Skeletal muscle satellite cell (primary cell): ENCODE data around the gene GPR157.
"Not testable (repeated sequence)": the region's sequence is repeated elsewhere in the genome, so short reads cannot be mapped to it uniquely, and the experiment has no call there.

Source experiments
- H3K27me3 ChIP-seq: 2 replicates; pipeline ENCODE4 v1.7.0; 2013; ENCODE audit warnings: low read length; ENCODE audit not compliant: control insufficient read depth, insufficient read depth
- H3K36me3 ChIP-seq: 2 replicates; pipeline ENCODE4 v1.7.0; 2013; ENCODE audit warnings: mild to moderate bottlenecking, control low read depth, low read length; ENCODE audit not compliant: insufficient read depth
- H3K4me1 ChIP-seq: 2 replicates; pipeline ENCODE4 v1.7.0; 2013; ENCODE audit warnings: low read length; ENCODE audit not compliant: control insufficient read depth, insufficient read depth
- H3K4me2 ChIP-seq: 2 replicates; pipeline ENCODE4 v1.7.0; 2013; ENCODE audit warnings: mild to moderate bottlenecking, low read length
- H3K4me3 ChIP-seq: 2 replicates; pipeline ENCODE4 v1.7.0; 2013; ENCODE audit warnings: low read length
- H3K9ac ChIP-seq: 2 replicates; pipeline ENCODE4 v1.7.0; 2013; ENCODE audit warnings: mild to moderate bottlenecking, low read depth, low read length, moderate library complexity
- H3K9me3 ChIP-seq: replicated peaks from 2 replicates; pipeline ENCODE4 v1.7.0; 2013; ENCODE audit warnings: mild to moderate bottlenecking, control low read depth, low read length

The GPR157 gene

DNA sequence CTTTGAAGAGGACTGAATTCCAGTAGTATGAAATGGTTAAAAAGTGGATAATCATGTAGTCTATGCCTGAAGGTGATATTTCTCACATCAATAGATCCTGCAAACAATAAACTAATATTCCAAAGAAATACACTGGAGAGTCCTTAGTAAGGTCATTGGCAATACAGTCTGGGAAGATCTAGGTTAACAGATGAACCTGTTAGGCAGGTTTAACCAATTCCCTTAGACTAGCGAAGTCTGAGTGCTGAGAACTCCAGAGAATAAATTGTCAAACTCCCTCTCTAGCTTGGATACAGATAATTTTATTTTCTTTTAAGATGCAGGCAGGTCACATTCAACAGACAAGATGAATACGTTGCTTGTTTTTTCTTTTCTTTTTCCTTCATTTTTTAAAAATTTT is 2.4 kb downstream of the GPR157 start:
- H3K9me3 ChIP-seq: no peaks in the 10 kb centered on the region
- H3K9ac ChIP-seq: no peak overlapping the region
- H3K27me3 ChIP-seq: no peaks in the 10 kb centered on the region
- no peak overlapping the region for H3K4me2 ChIP-seq
- H3K4me3 ChIP-seq: no peak overlapping the region
- no peaks in the 10 kb centered on the region for H3K36me3 ChIP-seq
- peaks cover 20% of the 10 kb centered on the region for H3K4me1 ChIP-seq

DNA sequence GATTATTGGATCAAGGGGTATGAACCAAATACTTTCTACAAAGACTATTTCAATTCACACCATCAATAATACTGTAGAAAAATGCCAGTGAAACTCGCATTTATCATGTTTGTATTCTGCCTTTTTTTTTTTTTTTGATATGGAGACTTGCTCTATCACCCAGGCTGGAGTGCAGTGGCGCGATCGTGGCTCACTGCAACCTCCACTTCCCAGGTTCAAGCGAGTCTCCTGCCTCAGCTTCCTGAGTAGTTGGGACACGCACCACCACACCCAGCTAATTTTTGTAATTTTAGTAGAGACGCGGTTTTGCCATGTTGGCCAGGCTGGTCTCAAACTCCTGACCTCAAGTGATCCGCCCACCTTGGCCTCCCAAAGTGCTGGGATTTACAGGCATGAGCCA is 3.1 kb downstream of the GPR157 start:
- not testable (repeated sequence) for H3K9ac ChIP-seq, H3K4me3 ChIP-seq, H3K36me3 ChIP-seq, H3K27me3 ChIP-seq, H3K4me2 ChIP-seq, H3K9me3 ChIP-seq
- peaks cover 20% of the 10 kb centered on the region for H3K4me1 ChIP-seq

DNA sequence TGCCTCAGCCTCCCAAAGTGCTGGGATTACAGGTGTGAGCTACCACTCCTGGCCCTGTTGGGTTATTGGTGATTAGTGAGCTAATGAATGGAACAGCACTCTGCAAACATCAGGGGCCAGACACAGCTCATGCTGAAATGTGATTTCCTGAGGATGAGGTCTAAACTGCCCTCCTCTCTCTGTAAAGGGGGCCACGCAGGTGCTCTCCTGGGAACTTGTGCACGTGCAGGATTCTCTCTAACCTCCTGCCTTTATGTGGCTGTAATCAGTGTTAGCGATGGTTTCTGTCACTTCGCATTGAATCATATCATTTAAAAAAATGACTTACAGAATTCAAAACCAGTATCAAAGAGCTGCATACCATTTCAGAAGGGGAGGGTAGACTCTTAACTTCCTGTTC is 3.6 kb downstream of the GPR157 start:
- Histone ChIP-seq H3K9ac (no peak overlapping the region), H3K4me3 (no peak overlapping the region), H3K4me2 (no peak overlapping the region), H3K9me3 (no peaks in the 10 kb centered on the region), H3K27me3 (no peaks in the 10 kb centered on the region), H3K36me3 (no peaks in the 10 kb centered on the region), H3K4me1 (peaks cover 20% of the 10 kb centered on the region)

DNA sequence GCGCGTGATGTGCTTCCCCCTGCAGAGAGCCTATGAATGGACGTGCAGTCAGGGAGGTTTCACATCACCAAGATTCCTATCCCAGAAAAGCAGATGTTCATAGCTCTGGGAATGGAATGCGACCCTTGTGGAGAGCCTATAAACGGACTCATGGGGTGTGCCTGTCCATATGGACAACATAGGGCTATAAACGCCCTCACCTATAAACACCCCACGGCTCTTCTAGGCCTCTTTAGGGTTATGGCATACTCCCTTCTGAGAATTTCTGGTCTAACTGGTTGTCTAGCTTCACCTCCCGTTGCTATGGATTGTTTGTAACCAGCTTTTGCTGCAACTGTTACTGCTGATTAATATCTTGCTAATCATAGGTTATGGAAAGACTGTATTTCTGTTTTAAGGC is 4.5 kb downstream of the GPR157 start:
- H3K9ac ChIP-seq, H3K4me3 ChIP-seq, H3K36me3 ChIP-seq, H3K4me2 ChIP-seq, H3K9me3 ChIP-seq, H3K27me3 ChIP-seq: not testable (repeated sequence)
- H3K4me1 ChIP-seq: peaks cover 14% of the 10 kb centered on the region

DNA sequence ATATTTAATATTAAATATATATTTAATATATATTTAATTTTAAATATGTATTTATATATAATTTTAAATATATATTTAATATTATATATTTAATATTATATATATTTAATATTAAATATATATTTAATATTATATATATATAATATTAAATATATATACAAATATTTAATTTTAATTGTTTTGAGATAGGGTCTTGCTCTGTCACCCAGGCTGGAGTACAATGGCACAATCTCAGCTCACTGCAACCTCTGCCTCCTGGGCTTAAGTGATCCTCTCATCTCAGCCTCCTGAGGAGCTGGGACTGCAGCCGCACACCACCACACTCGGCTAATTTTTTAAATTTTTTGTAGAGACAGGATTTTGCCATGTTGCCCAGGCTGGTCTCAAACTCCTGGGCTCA is 5.2 kb downstream of the GPR157 start:
- not testable (repeated sequence) for H3K4me2 ChIP-seq, H3K27me3 ChIP-seq, H3K4me3 ChIP-seq, H3K9me3 ChIP-seq, H3K36me3 ChIP-seq, H3K9ac ChIP-seq
- H3K4me1 ChIP-seq: peaks cover 13% of the 10 kb centered on the region

DNA sequence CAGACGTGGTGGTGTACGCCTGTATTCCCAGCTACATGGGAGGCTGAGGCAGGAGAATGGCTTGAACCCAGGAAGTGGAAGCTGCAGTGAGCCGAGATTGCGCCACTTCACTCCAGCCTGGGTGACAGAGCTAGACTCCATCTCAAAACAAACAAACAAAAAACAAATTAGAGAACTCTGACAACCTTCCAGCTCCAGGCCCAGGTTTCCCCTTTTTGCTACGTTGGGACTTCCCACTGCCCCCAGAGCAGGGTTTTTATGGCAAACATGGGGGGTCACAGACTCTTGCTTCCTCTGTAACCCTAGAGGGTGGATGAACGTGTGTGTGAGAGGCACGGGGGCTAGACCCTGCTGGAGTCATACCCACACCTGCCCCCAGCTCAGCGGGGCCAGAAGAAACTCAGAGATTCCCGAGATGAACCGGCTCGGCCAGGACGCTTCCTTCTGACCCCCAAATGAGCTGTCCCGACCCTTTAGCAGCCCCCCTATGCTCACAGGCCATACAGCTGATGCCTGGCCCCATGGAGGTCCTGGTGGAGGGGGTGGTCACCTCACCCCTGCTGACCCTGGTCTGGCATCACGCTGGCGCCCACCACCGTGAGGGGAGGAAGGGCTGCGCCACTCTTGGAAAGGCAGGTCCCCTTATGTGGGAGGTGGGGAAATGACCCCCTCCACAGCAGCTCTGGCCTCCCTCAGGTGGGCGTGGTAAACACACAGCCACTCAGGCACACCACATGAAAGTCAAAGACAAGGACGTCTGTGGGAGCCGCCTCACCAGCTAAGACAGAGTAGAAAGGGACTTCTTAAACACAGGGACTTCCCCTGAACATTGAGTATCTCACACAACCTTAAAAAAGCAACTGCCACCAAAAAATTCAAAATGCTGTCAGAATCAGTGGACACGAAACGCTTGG is 7.1 kb downstream of the GPR157 start:
- Histone ChIP-seq H3K4me3 (no peak overlapping the region), H3K4me1 (no peaks in the 10 kb centered on the region), H3K27me3 (no peaks in the 10 kb centered on the region)

DNA sequence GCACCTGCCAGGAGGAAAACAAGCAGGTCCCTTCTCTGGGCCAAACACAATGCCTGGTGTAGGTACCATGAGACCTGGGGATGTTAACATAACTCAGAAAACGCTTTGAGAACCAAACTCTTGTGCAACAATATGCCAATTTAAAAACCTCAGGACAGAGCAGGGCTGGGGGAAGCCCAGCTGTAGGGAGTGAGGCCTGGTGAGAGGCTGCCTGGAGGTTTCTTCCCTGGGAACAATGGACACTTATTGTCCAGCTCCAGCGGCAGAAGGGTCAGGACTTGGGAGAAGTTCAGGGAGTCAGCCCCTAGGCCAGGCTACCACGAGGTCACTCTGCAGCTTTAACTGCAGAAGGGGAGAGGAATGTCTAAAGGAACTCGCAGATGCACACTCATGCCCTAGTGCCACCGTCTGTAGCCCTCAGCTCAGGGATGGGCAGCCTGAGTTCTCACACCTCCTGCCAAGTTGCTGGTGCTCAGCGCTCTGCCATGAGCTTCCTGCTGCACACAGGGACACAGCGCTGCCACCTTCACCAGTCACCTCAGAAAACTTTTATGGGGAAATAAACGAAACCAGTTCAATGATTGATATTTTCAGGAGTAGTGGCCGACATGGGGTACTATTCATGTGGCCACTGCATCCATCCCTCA is 8.5 kb downstream of the GPR157 start:
- no peaks in the 10 kb centered on the region for H3K27me3 ChIP-seq
- no peak overlapping the region for H3K9ac ChIP-seq
- H3K4me3 ChIP-seq: no peak overlapping the region
- H3K4me2 ChIP-seq: no peak overlapping the region
- no peaks in the 10 kb centered on the region for H3K36me3 ChIP-seq
- no peaks in the 10 kb centered on the region for H3K4me1 ChIP-seq
- no peaks in the 10 kb centered on the region for H3K9me3 ChIP-seq

More for the DNA sequence above, 7.1 kb downstream of the GPR157 start:
- Histone ChIP-seq H3K9ac (no peak overlapping the region), H3K4me2 (no peak overlapping the region), H3K9me3 (no peaks in the 10 kb centered on the region), H3K36me3 (no peaks in the 10 kb centered on the region)

DNA sequence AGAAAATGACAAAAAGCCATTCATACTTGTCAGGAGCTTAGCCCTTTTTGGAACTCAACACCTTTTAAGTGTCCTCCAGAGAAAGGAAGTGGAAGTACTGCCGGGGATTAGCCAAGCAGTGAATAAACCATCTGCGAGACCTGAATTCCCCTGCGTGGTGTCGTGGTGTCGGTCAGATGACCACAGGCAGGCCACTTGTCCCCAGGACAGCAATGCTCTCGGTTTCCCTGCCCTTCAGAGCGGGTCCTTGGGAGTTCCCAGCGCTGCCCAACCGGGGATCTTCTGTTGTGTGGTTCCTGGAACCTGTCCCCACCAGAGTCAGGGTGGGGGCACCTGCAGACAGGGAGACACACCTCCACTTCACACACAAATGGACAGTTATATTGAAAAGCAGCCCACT is 9.2 kb downstream of the GPR157 start:
- no peaks in the 10 kb centered on the region for H3K4me1 ChIP-seq
- H3K27me3 ChIP-seq: no peaks in the 10 kb centered on the region
- H3K4me3 ChIP-seq: no peak overlapping the region
- H3K9me3 ChIP-seq: no peaks in the 10 kb centered on the region
- no peaks in the 10 kb centered on the region for H3K36me3 ChIP-seq
- no peak overlapping the region for H3K9ac ChIP-seq
- no peak overlapping the region for H3K4me2 ChIP-seq

DNA sequence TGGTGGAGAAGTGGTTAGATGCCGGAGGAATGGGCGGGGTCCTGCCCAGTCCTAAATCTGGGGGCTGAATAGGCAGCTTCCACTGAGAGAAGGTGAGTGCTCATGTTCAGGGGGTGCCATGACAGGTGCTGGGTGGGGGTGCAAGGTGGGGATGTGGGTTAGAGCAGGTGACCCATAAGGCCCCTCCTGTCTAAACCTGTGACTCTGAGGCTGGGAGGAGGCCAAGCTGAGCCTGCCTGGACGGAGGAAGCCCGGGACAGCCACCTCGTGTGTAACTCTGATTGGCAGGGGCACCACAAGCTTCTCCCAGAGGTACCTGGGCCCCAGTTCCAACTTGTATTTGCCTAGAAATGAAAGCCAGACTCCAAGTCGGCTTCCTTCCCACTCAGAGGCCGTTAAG is 10.7 kb downstream of the GPR157 start:
- Histone ChIP-seq H3K36me3 (no peaks in the 10 kb centered on the region), H3K9ac (no peak overlapping the region), H3K4me2 (no peak overlapping the region), H3K4me1 (no peaks in the 10 kb centered on the region), H3K4me3 (no peak overlapping the region), H3K27me3 (no peaks in the 10 kb centered on the region), H3K9me3 (no peaks in the 10 kb centered on the region)

DNA sequence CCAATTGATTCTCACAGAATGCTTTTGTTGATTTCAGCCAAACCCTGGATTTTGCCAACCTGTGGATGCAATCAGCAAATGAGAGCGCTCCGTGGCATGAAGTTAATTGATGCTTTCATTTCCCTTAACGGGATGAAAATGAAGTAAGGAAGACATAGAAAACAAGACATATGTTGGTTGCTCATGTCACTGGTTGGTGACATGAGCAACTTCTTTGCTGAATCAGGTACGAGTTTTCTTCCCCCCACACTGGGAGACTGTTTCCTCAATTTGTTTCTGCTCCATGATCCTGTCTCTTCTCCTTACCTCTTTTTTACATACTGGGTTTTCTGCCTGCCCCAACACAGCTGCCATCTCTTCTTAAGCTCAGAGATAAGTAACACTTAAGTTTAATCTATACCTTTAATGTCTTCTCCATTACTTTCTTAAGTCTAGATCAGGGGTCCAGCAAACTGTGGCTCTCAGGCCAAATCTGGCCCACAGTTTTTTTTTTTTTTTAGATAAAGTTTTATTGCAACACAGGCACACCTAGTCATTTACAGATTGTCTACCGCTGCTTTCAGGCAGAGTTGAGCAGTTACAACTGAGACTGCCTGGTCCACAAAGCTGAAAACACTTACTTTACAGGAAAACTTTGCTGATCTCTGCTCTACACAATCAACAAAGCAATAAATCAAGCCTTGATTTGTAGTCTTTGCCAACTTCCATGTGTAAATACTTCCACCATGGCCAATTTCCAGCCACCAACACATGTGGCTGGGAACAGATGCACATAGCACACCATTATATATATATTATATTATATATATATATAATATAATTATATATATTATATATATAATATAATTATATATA is 13.3 kb downstream of the GPR157 start:
- Histone ChIP-seq H3K4me2 (no peak overlapping the region), H3K9me3 (no peaks in the 10 kb centered on the region), H3K36me3 (no peaks in the 10 kb centered on the region), H3K4me3 (no peak overlapping the region), H3K27me3 (no peaks in the 10 kb centered on the region), H3K4me1 (no peaks in the 10 kb centered on the region), H3K9ac (no peak overlapping the region)
